CD4-positive, alpha-beta T cell treated with Interferon gamma for 1 hour (primary cell): ENCODE data around the gene TP53AIP1.
"Not testable (repeated sequence)": the region's sequence is repeated elsewhere in the genome, so short reads cannot be mapped to it uniquely, and the experiment has no call there.

Experiments
- DNase-seq: peaks from one replicate; pipeline ENCODE4 v3.0.0-alpha.2; 2020

The TP53AIP1 gene

DNA sequence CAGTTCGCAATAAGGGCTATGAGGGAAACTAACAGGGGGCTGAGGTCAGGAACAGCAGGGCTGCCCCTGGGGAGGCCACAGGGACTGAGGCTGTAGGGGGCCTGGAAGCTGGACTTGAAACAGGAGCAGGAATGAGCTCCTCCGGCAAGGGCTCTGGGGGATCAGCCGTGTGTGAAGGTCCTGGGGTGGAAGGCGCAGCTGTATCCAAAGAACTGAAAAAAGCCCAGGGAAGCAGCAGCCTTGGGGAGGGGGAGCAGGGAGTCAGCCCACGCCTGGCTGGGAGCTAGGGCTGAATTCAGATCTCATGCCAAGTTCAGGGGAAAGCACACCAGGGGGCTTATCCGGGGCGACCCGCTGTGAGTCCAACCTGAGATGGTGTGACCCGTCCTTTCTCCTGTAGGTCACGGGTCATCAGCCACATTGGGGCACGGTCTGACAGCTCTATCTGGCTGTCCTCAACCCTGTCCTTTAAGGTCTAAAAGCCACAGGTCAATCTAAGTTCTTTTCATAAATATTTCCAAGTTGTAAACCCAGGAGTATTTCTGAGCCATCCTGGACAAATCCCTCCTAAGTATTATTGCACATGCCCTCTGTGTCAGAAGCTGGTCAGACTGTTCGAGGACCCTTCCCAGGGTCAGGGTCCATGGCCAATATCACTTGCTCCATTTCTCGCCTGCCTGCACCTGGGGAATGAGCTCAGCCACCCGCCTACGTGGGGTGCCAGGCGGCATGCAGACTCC, 18.0 kb downstream of the TP53AIP1 start:
- DNase-seq: no peak

DNA sequence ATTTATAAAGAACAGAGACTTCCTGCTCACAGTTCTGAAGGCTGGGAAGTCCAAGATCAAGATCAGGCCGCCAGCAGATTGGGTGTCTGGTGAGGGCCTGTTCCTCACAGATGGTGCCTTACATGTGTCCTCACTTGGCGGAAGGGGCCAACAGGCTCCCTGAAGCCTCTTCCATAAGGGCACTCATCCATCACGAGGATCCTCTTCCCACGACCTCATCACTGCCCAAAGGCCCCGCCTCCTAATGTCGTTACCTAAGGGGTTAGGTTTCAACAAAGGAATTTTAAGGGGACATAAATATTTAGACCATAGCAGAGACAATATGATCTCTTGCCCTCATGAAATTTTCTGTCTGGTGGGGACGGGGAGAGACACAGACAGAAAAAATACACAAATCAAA, 18.6 kb downstream of the TP53AIP1 start:
- no peak for DNase-seq

DNA sequence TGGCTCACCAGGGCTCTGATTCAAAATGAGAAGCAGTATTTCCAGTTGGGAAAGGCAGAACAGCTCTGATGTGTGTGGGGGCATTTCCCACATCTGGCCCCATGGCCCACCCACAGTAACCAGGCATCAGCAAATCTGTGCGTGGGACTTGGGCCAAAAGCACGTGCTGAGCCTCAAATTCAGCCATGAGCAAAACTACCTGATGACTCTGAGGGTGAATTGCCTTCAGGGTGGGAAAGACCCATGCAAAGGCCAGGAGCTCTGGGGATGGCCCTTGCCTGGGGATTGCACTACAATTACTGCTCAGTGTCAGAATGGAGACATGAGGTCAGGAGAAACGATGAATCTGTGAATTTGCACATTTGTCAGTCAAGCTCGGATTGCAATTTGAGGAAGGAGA, 20.9 kb downstream of the TP53AIP1 start:
- DNase-seq: no peak

DNA sequence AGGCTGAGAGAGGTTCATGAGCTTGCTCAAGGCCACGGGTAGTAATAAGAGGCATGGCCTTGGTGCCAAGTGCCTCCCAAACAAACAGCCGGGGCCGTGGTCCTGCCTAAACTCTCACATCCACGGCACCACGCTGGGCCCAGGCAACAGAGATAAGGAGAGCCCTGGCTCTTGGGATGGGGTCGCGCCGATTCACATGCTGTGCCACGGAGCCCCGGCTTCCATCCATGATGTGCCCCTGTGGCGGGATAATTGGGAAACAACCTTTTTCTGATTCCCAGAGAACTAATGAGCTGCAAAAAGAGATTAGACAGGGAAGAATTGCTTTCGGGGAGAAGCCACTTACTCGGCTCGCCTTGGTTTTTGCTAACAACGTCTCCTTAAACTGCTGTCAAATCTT, 22.0 kb downstream of the TP53AIP1 start:
- DNase-seq: no peak

DNA sequence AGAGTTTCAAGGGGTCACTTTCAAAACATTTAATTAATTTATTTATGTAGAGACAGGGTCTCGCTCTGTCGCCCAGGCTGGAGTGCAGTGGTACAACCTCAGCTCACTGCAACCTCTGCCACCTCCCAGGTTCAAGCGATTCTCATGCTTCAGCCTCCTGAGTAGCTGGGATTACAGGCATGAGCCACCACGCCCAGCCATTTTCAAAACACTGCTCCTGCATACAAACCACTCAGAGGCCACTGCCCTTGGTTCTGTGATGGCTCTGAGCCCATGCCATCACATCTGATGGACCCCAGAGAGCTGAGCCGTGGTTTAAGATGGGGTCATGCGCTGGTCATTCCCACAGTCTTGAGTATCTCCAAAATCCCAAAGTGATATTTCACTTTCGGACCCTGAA, 23.0 kb downstream of the TP53AIP1 start:
- DNase-seq: not testable (repeated sequence)

GRCh38 chr11:128919216-128919615, 23.5 kb downstream of the TP53AIP1 start:
- DNase-seq: no peak

DNA sequence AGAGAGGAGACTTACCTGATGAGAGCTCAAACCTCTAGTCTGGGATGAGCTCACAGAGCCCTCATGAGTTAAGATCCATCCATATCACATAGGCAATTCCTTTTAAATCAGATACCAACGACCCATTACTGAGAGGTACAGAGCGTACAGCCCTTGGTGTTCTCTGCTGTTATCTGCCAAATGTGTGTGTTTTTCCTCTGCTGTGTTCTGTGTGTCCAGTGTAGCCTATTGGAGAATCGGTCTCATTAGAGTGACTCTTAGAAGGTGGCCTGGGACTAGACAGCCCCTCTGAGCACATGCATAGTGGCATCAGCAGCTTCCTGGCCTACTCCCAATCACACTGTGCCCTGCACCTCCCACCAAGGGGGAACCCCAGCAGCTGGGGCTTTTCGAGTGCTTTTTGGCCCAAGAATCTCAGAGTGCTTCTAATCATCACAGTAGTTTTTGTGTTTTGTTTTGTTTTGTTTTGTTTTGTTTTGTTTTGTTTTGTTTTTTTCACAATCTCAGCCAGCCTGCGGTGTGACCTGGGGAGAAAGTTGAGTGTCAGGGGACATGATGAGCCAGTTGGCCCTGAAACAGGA, 25.4 kb downstream of the TP53AIP1 start:
- DNase-seq: no peak

GRCh38 chr11:128916681-128917080, 26.0 kb downstream of the TP53AIP1 start:
- no peak for DNase-seq

DNA sequence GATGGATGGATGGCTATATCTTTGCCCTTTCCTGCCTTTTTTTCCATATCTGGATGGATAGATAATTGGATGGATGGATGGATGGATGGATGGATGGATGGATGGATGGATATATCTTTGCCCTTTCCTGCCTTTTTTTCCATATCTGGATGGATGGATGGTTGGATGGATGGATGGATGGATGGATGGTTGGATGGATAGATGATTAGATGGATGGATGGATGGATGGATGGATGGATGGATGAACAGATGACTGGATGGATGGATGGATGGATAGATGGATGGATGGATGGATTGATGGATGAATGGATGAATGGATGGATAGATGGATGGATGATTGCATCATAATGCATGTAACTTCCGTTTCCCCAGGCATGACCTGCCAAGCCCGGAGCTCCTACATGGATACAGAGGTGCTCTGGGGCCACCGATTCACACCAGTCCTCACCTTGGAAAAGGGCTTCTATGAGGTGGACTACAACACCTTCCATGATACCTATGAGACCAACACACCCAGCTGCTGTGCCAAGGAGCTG, 26.6 kb downstream of the TP53AIP1 start:
- DNase-seq: no peak

GRCh38 chr11:128915149-128915521, 27.5 kb downstream of the TP53AIP1 start:
- DNase-seq: no peak

GRCh38 chr11:128914216-128915148, 28.2 kb downstream of the TP53AIP1 start:
- DNase-seq: no peak

- DNase-seq: no peak
Observed at GRCh38 chr11:128913806-128914205, 28.9 kb downstream of the TP53AIP1 start.

- no peak for DNase-seq
Observed at GRCh38 chr11:128911701-128912100, 31.0 kb downstream of the TP53AIP1 start.

DNA sequence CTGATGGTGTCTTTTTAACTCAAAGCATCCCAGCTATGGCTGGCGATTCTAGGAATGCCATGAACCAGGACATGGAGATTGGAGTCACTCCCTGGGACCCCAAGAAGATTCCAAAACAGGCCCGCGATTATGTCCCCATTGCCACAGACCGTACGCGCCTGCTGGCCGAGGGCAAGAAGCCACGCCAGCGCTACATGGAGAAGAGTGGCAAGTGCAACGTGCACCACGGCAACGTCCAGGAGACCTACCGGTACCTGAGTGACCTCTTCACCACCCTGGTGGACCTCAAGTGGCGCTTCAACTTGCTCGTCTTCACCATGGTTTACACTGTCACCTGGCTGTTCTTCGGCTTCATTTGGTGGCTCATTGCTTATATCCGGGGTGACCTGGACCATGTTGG, 31.4 kb downstream of the TP53AIP1 start:
- no peak for DNase-seq

GRCh38 chr11:128910576-128910975, 32.1 kb downstream of the TP53AIP1 start:
- no peak for DNase-seq

DNA sequence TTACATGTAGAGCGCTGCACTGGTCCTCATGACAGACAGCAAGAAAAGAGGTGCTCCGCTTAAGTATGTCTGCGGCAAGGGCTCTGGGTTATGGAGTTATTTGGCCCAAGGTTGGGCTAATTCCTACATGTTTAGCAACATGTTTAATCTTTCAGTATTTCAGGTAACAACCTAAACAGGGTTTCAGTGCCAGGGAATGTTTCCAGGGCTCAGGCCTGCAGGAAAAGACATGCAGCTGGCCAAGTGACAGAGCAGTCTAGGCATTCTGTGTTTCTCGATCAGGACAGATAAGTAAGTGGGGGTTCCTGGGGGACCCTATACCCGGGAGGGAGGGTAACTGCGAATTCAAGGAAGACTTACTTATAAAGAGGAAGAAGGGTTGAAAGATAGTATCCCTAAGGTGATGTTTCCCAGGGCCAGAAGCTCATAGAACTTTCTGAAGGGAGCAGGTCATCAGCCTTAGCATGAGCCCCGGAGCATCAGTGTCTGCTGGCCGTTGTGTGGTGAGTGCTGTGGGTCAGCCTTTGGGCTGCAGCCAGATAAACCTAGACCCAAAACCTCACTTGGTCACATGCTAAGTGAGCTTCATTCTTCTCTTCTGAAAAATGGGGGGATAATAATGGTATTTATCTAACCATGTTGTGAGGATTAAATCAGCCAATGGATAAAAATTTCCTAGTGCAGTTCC, 33.1 kb downstream of the TP53AIP1 start:
- DNase-seq: no peak

DNA sequence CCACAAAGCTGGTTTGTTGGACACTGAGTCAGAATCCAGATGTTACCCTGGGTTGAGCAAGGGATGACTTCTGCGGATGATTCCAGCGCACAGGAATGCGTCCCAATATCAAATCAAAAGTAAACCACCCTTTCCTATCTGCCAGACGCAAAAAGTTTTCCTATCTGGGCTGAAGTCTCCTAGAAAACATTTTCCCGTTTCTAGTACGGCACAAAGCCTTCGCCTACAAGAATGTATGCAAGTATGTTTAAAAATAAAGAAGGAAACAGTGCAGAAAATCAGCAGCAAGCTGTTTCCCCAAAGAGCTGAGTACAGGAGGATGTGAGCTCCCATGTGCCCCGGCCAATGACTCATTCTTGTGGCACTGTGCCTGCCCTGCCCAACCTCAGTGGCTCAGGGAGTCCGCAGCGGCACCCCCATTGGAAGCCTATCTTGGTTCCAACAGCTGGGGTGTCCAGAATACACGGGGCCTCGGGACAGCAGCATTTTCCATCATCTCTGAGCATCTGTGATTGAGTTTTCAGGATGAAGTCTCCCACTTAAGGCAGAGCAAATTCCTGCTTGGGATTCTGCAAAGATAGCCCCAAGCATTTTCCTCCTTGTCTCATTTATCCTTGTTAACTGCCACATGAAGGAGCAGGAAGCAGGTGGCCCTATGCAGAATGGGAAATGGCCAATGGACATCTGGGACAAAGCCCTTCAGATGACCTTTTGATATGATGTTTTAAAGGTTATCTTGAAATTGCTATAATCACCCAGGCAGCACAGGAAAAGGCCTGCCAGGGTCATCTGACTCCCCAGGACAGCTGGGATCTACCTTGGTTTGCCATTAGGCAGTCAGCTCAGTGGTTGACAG, 34.1 kb downstream of the TP53AIP1 start:
- DNase-seq: peak; percentile 35

GRCh38 chr11:128907585-128907984, 35.1 kb downstream of the TP53AIP1 start:
- DNase-seq: no peak

- no peak for DNase-seq
Observed at GRCh38 chr11:128906185-128907050, 36.3 kb downstream of the TP53AIP1 start.

DNA sequence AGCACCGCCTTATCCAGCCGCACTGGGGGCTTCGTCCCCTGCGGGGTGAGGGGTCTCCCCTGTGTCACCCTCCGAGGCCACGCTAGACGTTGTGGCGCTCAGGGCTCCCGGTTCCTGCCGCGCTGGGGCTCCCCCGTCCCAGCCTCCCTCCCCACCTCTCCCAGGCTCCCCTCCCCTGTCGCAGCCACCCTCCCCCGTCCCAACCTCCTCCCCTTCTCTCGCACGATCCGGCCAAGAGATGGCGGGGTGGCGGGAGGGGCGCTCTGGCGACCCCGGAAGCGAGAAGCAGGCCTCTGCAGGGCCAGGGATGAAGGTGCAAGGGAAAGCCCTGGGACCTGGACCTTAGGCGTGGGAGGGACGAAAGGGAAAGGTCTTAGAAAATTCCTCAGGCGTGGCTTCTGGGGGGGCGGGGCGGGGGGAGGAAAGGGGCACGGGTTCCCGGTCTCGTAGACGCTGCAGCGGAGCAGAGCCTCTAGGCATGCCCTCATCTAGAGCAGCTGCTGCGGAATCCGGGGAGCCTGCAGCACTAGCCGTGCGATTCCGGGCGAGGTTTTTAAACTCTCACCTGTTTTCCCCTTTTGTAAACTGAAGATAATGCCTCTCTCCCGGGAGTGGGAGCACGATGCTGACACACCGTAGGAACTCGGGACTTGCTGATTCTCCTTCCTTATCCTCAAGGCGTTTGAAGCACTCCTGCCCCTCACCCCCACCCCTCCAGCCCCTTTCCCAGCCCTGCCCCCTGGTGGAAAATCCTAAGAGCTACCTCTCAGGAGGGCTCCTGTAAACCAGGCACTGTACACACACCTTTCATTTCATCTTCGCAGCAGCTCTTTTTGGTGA, 37.1 kb downstream of the TP53AIP1 start:
- DNase-seq: no peak
